Neural cell (in vitro differentiated cells): ENCODE measurements around the gene PHF12. TPM values are rescaled to one million over a fixed set of nuclear protein-coding genes. Genes with fewer than 3 reads are reported as not detected.
A peak's percentile ranks its signal among the peaks of the same experiment; 100 is the strongest.

ENCODE experiments used
- H2AFZ ChIP-seq: fragments of 200-600, 300-800 bp; sonication (generic), shearing (Covaris generic); 2 replicates; pipeline ENCODE4 v1.6.0; 2014; ENCODE audit warnings: low read depth, mild to moderate bottlenecking, antibody characterized with exemption, low read length, moderate library complexity
- H3F3A ChIP-seq: fragments of 200-600 bp; shearing (Covaris generic); 2 replicates; pipeline ENCODE4 v1.6.1; 2016; ENCODE audit warnings: mild to moderate bottlenecking, moderate library complexity, mixed read lengths, antibody characterized with exemption, low read length; ENCODE audit not compliant: insufficient read depth, poor library complexity, severe bottlenecking
- H3K27ac ChIP-seq: fragments of 200-600, 300-800 bp; sonication (generic), shearing (Covaris generic); 2 replicates; pipeline ENCODE4 v1.5.1; 2014; ENCODE audit warnings: mild to moderate bottlenecking, low read length, moderate library complexity
- H3K27me3 ChIP-seq: fragments of 300-800, 200-600 bp; sonication (generic), shearing (Covaris generic); 2 replicates; pipeline ENCODE4 v1.6.0; 2014; ENCODE audit warnings: mild to moderate bottlenecking, low read depth, low read length, moderate library complexity; ENCODE audit not compliant: insufficient read depth
- H3K36me3 ChIP-seq: fragments of 300-800, 200-600 bp; sonication (generic), shearing (Covaris generic); 2 replicates; pipeline ENCODE4 v1.5.1; 2014; ENCODE audit warnings: mild to moderate bottlenecking, antibody characterized with exemption, low read length, moderate library complexity; ENCODE audit not compliant: insufficient read depth
- H3K4me2 ChIP-seq: fragments of 300-800, 200-600 bp; sonication (generic), shearing (Covaris generic); 2 replicates; pipeline ENCODE4 v1.6.0; 2014; ENCODE audit warnings: mild to moderate bottlenecking, low read length
- H3K4me3 ChIP-seq: fragments of 300-800, 200-600 bp; sonication (generic), shearing (Covaris generic); 2 replicates; pipeline ENCODE4 v1.5.1; 2014; ENCODE audit warnings: mild to moderate bottlenecking, low read length, moderate library complexity
- H3K79me2 ChIP-seq: fragments of 200-600 bp; shearing (Covaris generic); replicated peaks from 2 replicates; pipeline ENCODE4 v1.6.0; 2014; ENCODE audit warnings: mild to moderate bottlenecking, low read length, moderate library complexity; ENCODE audit not compliant: insufficient read depth
- H3K9ac ChIP-seq: fragments of 300-800, 200-600 bp; sonication (generic), shearing (Covaris generic); 2 replicates; pipeline ENCODE4 v1.6.1; 2016; ENCODE audit warnings: mild to moderate bottlenecking, low read length, mixed read lengths
- H3K9me2 ChIP-seq: fragments of 200-600 bp; shearing (Covaris generic); 2 replicates; pipeline ENCODE4 v1.6.1; 2016; ENCODE audit warnings: mild to moderate bottlenecking, low read length, mixed read lengths; ENCODE audit not compliant: insufficient read depth
- H3K9me3 ChIP-seq: fragments of 200-600, 300-800 bp; sonication (generic), shearing (Covaris generic); 2 replicates; pipeline ENCODE4 v1.6.1; 2016; ENCODE audit warnings: mild to moderate bottlenecking, mixed run types, low read length, moderate library complexity, mixed read lengths
- H4K20me1 ChIP-seq: fragments of 200-600 bp; shearing (Covaris generic); 2 replicates; pipeline ENCODE4 v1.6.1; 2016; ENCODE audit warnings: mild to moderate bottlenecking, mixed run types; ENCODE audit not compliant: insufficient read depth
- CTCF ChIP-seq: fragments of 450-650 bp; IDR thresholded peaks from 2 replicates; pipeline ENCODE4 v1.5.1; 2014; ENCODE audit warnings: antibody characterized with exemption, mild to moderate bottlenecking, moderate library complexity; ENCODE audit not compliant: poor library complexity, severe bottlenecking
- EP300 ChIP-seq: fragments of 450-650 bp; conservative IDR thresholded peaks from 2 replicates; pipeline ENCODE4 v1.6.1; 2014; ENCODE audit warnings: antibody characterized with exemption, mild to moderate bottlenecking, moderate library complexity; ENCODE audit not compliant: poor library complexity, severe bottlenecking
- EZH2 ChIP-seq: fragments of 200-600, 300-800 bp; shearing (Covaris generic), sonication (generic); IDR thresholded peaks from 2 replicates; pipeline ENCODE4 v1.6.1; 2014; ENCODE audit warnings: antibody characterized with exemption, low read length, borderline replicate concordance, mild to moderate bottlenecking; ENCODE audit not compliant: insufficient read depth, poor library complexity, severe bottlenecking
- MXI1 ChIP-seq: fragments of 450-650 bp; conservative IDR thresholded peaks from 2 replicates; pipeline ENCODE4 v1.6.1; 2014; ENCODE audit warnings: antibody characterized with exemption, mild to moderate bottlenecking; ENCODE audit not compliant: poor library complexity, severe bottlenecking
- POLR2AphosphoS5 ChIP-seq: IDR thresholded peaks from 2 replicates; pipeline ENCODE4 v1.6.1; 2012
- RAD21 ChIP-seq: fragments of 450-650 bp; conservative IDR thresholded peaks from 2 replicates; pipeline ENCODE4 v1.6.1; 2014; ENCODE audit warnings: antibody characterized with exemption, mild to moderate bottlenecking, moderate library complexity
- SMC3 ChIP-seq: fragments of 450-650 bp; conservative IDR thresholded peaks from 2 replicates; pipeline ENCODE4 v1.6.1; 2014; ENCODE audit warnings: antibody characterized with exemption, mild to moderate bottlenecking, moderate library complexity; ENCODE audit not compliant: poor library complexity
- TAF1 ChIP-seq: IDR thresholded peaks from 2 replicates; pipeline ENCODE4 v1.6.1; 2012; ENCODE audit warnings: low read depth
- polyA plus RNA-seq: library from polyadenylated mRNA; depleted of rRNA; stranded (reverse); fragments of >200 nt; gene quantifications from 2 replicates; pipeline ENCODE4 v1.2.3, GENCODE V29; 2014
- TF ChIP-seq, protein P1 (sequence below): IDR thresholded peaks from 2 replicates; pipeline ENCODE4 v1.6.1; 2012; ENCODE audit warnings: borderline replicate concordance

The PHF12 gene
- polyA plus RNA-seq, 1 donor from 2014 or later = 10.4 TPM

GRCh38 chr17:28948873-28949184 is 2.5 kb downstream of the PHF12 start:
- no peaks in the 10 kb centered on the region for H3K9me3 ChIP-seq
- no peaks in the 10 kb centered on the region for H3K27me3 ChIP-seq
- peak overlapping the region; percentile 96 for H3K4me3 ChIP-seq
- no peaks in the 10 kb centered on the region for H3K9me2 ChIP-seq
- H3K4me2 ChIP-seq = peak overlapping the region; percentile 66
- H4K20me1 ChIP-seq = peaks cover 15% of the 10 kb centered on the region
- no peaks in the 10 kb centered on the region for H3K36me3 ChIP-seq
- H2AFZ ChIP-seq = peak overlapping the region; percentile 32
- H3F3A ChIP-seq = peaks cover 2% of the 10 kb centered on the region
- H3K79me2 ChIP-seq = peaks cover 69% of the 10 kb centered on the region
- peak overlapping the region; percentile 98 for H3K27ac ChIP-seq
- H3K9ac ChIP-seq = peak overlapping the region; percentile 99
- TF ChIP-seq, protein P1, sequence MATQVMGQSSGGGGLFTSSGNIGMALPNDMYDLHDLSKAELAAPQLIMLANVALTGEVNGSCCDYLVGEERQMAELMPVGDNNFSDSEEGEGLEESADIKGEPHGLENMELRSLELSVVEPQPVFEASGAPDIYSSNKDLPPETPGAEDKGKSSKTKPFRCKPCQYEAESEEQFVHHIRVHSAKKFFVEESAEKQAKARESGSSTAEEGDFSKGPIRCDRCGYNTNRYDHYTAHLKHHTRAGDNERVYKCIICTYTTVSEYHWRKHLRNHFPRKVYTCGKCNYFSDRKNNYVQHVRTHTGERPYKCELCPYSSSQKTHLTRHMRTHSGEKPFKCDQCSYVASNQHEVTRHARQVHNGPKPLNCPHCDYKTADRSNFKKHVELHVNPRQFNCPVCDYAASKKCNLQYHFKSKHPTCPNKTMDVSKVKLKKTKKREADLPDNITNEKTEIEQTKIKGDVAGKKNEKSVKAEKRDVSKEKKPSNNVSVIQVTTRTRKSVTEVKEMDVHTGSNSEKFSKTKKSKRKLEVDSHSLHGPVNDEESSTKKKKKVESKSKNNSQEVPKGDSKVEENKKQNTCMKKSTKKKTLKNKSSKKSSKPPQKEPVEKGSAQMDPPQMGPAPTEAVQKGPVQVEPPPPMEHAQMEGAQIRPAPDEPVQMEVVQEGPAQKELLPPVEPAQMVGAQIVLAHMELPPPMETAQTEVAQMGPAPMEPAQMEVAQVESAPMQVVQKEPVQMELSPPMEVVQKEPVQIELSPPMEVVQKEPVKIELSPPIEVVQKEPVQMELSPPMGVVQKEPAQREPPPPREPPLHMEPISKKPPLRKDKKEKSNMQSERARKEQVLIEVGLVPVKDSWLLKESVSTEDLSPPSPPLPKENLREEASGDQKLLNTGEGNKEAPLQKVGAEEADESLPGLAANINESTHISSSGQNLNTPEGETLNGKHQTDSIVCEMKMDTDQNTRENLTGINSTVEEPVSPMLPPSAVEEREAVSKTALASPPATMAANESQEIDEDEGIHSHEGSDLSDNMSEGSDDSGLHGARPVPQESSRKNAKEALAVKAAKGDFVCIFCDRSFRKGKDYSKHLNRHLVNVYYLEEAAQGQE = no peak
- TF ChIP-seq POLR2AphosphoS5 = no peak
- TF ChIP-seq RAD21 = no peak
- peak; percentile 13 for TF ChIP-seq TAF1
- TF ChIP-seq MXI1 = peak; percentile 42
- TF ChIP-seq EZH2 = no peak
- no peak for TF ChIP-seq CTCF
- TF ChIP-seq SMC3 = peak; percentile 27
- TF ChIP-seq EP300 = no peak

DNA sequence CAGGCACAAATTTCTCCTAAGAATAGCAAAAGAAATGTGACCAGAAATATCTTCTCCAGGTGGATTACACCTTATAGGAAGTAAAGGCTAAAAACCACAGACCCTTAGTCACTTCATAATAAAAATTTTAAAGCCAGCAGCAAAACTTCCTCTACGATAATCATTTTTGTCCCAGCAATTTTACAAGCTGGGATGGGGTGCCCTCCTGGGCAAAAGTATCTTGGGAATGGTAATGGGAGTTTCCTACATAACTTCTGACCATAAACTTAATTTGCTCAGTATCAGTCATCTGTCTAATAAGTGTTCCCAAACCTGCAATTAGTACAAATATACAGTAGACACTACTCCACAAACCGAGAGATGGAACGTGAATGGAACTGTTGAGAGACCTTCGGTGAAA is 3.0 kb downstream of the PHF12 start:
- Histone ChIP-seq H3K27me3 (no peaks in the 10 kb centered on the region), H3K4me2 (peak overlapping the region; percentile 66), H3K79me2 (peaks cover 74% of the 10 kb centered on the region), H3K27ac (peak overlapping the region; percentile 98), H3F3A (peaks cover 2% of the 10 kb centered on the region), H3K9ac (peak overlapping the region; percentile 99), H4K20me1 (peaks cover 15% of the 10 kb centered on the region), H3K9me3 (no peaks in the 10 kb centered on the region), H3K4me3 (peak overlapping the region; percentile 96), H2AFZ (no peak overlapping the region), H3K9me2 (no peaks in the 10 kb centered on the region), H3K36me3 (no peaks in the 10 kb centered on the region)
- TF ChIP-seq POLR2AphosphoS5 = no peak
- TF ChIP-seq EP300 = no peak
- no peak for TF ChIP-seq SMC3
- no peak for TF ChIP-seq EZH2
- TF ChIP-seq MXI1 = no peak
- TF ChIP-seq CTCF = no peak
- no peak for TF ChIP-seq RAD21
- TF ChIP-seq, protein P1 = no peak
